ENCODE results near the gene PIGU. TPM values are rescaled to one million over a fixed set of nuclear protein-coding genes. Genes with fewer than 3 reads are reported as not detected.
"Not testable (repeated sequence)": the region's sequence is repeated elsewhere in the genome, so short reads cannot be mapped to it uniquely, and the experiment has no call there.

PIGU gene
- total RNA-seq, 1 donor from 2014 or later: 33.5 TPM

DNA sequence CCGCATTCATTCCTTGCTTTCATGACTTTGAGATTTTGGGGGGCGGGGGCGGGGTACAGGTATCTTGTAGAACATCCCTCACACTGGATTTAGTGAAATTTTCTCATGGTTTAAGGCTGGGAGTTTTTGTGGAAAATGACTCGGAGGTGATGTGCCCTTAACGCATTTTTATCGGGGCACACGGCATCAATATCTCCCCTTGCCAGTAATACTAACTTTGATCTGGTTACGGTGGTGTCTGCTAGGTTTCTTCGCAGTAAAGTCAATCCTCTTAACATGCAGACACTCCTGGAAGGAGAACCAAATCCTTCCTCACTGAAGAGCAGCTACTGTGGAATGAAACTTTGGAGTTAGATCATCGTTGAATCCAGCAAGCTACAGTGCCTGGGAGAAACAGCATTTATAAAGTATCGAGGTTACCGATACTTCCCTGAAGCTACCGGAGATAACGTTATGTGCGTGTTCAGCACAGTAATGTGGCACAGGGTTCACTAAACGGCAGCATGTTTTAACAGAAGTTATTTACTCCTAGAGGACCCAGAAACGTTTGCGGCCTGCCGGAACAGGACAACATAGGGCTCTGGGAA, 161.9 kb downstream of the PIGU start:
- DNase-seq (ENCODE audit: low spot score): no peak

DNA sequence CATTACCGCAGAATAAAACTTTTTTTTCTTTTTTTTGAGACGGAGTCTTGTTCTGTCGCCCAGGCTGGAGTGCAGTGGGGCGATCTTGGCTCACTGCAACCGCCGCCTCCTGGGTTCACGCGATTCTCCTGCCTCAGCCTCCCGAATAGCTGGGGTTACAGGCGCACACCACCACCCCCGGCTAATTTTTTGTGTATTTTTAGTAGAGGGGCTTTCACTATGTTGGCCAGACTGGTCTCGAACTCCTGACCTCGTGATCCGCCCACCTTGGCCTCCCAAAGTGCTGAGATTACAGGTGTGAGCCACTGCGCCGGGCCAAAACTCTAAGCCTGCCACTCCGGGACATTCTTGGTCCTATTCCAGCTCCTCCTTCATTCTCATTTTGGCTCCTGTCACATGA, 162.9 kb downstream of the PIGU start:
- not testable (repeated sequence) for DNase-seq (ENCODE audit: low spot score)

DNA sequence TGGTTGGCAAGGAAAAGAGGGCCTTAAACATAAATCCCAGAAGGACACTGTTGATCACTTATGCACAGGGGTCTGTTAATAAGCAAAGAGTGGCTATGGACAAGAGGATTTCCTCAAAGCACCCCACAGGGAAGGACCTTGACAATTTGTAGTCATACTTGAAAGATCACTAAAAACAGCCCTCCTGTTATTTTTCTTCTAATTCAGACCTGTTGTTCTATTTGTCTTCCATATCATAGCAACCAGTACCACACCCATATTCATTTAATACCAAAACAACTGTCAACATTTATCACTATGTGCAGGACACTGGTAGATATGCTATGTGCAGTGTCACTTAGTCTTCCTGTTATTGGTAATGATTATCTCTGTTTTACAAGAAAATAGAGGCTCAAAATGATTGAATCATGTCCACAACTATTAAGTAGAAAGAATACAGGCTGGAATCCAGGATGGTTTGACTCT, 163.9 kb downstream of the PIGU start:
- DNase-seq (ENCODE audit: low spot score): no peak

DNA sequence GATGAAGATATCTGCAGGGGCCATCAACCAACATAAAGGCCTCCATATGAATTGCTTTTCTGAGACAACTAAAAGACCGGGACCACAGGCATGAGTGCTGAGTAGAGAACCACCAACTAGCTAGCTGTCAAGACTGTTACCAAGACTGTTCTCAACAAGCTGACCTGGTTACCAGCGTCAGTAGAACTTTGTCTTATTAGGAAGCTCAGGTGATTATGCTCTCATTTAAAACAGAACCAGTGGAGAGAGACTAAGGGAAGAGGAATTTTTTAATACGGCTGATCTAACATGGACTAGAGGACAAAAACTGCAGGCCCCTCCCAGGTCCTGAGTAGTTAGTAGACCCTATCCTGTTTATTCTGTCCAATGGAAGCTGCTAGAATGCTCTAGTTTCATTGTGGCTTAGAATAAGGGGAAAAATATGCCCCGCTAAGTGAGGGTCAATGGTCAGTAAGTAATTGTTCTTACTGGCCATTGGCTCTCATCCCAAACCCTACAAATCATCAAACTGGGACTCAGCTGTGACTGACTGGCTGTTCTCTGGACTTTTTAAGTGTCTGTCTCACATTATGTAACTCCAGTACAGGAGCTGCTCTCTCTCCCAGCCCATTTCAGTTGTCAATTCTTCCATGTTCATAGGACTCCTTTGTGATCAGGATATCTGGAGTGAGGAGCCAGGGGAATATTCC, 164.5 kb downstream of the PIGU start:
- DNase-seq (ENCODE audit: low spot score): no peak

DNA sequence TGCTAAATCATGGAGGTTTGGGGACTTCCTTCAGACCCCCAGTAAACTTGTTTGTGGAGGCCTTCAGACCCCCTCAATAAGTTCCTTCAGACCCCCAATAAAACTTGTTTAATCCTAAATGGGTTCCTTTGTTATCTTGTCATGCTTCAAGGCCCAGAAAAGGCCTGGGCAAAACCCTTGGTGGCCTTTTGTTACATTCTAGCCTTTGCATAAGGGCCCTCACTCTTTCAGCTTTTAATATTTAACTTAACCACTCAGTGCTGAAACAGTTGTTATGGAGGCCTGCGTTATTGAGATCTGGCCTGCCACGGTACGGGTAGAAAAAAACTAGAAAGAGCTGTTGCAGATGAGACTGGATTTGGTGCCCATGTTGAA, 165.0 kb downstream of the PIGU start:
- DNase-seq (ENCODE audit: low spot score): no peak

DNA sequence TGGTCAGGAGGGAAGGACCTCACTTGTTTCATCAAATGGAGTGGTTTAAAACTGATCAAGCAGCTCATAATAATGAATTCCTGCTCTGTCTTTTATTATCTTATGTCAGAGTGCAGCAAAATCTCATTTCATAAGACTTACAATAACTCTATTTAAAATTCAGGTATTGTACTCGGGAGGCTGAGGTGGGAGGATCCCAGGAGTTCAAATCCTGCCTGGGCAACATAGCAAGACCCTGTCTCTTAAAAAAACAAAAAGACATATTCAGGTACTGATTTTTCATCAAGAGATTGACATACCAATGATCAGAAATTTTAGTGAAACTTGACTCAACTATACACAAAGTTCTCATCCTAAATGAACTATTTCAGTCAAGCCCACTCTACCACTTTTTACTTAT, 166.3 kb downstream of the PIGU start:
- DNase-seq (ENCODE audit: low spot score): no peak

Other genes starting within 250 kb of the PIGU start
- gene DYNLRB1, start 160.7 kb downstream of the PIGU start, total RNA-seq: 123 TPM
- gene MAP1LC3A, start 118.4 kb downstream of the PIGU start, total RNA-seq: 36.2 TPM
- gene TP53INP2, start 27.3 kb upstream of the PIGU start, total RNA-seq: 31.9 TPM
- gene NCOA6, start 148.6 kb upstream of the PIGU start, total RNA-seq: 40.7 TPM
- gene GGT7, start 195.8 kb upstream of the PIGU start, total RNA-seq: 27.3 TPM
- gene ACSS2, start 199.5 kb upstream of the PIGU start, total RNA-seq: 45.8 TPM

Measured in ureter (tissue), 1 donor.